ENCODE results near the gene SYT14.
"Not testable (repeated sequence)": the region's sequence is repeated elsewhere in the genome, so short reads cannot be mapped to it uniquely, and the experiment has no call there.

Gene SYT14

GRCh38 chr1:209937996-209938959, at the start of gene SYT14:
Gene SYT14, plus strand, starts transcription at chr1:209938217. Its CDS starts 48 bp downstream, at chr1:209938265.
- DNase-seq, result peak; percentile 85

DNA sequence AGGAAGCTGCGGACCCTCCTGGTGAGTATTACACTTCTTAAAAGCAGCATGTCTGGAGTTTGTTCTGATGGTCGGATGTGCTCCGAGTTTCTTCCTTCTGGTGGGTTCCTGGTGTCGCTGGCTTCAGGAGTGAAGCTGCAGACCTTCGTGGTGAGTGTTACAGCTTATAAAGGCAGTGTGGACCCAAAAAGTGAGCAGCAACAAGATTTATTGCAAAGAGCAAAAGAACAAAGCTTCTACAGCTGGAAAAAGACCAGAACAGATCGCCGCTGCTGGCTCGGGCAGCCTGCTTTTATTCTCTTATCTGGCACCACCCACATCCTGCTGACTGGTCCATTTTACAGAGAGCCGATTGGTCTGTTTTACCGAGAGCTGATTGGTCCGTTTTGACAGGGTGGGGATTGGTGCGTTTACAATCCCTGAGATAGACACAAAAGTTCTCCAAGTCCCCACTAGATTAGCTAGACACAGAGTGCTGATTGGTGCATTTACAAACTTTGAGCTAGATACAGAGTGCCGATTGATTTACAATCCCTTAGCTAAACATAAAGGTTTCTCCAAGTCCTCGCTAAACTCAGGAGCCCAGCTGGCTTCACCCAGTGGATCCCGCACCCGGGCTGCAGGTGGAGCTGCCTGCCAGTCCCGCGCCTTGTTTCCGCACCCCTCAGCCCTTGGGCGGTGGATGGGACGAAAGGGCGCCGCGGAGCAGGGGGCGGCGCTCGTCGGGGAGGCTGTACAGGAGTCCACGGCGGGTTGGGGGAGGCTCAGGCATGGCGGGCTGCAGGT, 49.5 kb upstream of the SYT14 start:
- DNase-seq, result not testable (repeated sequence)

GRCh38 chr1:209889077-209889418, 49.0 kb upstream of the SYT14 start:
- DNase-seq, result no peak

- DNase-seq, result no peak
These were observed 47.2 kb upstream of the SYT14 start for GRCh38 chr1:209890641-209891330.

- no peak for DNase-seq
These were observed 44.3 kb upstream of the SYT14 start for GRCh38 chr1:209893751-209894150.

GRCh38 chr1:209895709-209896108, 42.3 kb upstream of the SYT14 start:
- no peak for DNase-seq

DNA sequence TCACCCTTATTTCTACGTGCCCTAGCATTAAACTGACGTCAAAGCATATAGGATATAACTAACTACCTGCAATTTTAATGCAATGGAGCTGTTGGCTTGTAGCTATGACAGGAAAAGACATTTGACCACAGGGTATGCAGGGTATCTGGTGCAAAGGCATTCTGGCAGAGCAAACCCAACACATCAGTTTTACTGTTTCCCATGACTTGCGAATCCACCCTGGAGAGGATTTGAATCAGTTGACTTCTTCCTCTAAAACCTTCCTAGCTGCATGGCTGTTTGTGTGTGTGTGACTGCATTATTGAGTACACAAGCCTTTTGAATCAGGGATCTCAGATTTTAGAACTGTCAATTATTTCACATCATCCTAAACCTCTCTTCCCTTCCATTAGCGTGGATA, 41.7 kb upstream of the SYT14 start:
- no peak for DNase-seq

- DNase-seq, result not testable (repeated sequence)
These were observed 39.7 kb upstream of the SYT14 start for GRCh38 chr1:209898271-209898670.

DNA sequence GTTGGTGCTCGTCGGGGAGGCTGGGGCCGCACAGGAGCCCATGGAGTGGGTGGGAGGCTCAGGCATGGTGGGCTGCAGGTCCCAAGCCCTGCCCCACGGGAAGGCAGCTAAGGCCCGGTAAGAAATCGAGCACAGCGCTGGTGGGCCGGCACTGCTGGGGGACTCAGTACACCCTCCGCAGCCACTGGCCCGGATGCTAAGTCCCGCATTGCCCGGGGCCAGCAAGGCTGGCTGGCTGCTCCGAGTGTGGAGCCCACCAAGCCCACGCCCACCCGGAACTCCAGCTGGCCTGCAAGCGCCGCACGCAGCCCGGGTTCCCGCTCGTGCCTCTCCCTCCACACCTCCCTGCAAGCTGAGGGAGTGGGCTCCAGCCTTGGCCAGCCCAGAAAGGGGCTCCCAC, 39.2 kb upstream of the SYT14 start:
- DNase-seq, result not testable (repeated sequence)

GRCh38 chr1:209899948-209900347, 38.1 kb upstream of the SYT14 start:
- DNase-seq, result no peak

DNA sequence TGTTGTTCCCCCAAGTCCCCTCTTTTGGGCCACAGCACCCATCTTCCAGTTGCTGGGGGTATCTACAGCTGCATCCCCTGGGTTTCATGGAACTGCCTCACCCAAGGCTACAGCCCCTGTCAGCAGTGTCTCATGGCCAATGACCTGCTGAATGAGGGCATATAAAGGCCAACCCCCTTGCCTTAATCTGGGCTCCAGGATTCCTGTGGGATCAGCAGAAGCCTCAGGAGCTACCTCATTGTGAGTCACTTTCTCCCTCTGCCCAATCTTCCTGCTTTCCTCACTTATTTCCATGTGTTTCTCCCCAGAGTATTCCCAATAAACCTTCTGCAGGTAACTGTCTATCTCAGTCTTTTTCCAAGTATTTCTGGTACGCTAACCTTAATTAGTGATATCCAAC, 37.3 kb upstream of the SYT14 start:
- DNase-seq, result no peak

GRCh38 chr1:209901211-209901610, 36.8 kb upstream of the SYT14 start:
- no peak for DNase-seq

DNA sequence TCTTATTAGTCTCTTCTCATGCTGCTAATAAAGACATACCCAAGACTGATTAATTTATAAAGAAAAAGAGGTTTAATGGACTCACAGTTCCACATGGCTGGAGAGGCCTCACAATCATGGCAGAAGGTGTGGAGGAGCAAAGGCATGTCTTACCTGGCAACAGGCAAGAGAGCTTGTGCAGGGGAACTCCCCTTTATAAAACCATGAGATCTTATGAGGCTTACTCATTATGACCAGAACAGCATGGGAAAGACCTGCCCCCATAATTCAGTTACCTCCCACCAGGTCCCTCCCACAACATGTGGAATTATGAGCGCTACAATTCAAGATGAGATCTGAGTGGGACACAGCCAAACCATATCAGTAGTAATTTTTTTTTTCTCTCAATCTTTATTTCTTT, 33.2 kb upstream of the SYT14 start:
- not testable (repeated sequence) for DNase-seq

DNA sequence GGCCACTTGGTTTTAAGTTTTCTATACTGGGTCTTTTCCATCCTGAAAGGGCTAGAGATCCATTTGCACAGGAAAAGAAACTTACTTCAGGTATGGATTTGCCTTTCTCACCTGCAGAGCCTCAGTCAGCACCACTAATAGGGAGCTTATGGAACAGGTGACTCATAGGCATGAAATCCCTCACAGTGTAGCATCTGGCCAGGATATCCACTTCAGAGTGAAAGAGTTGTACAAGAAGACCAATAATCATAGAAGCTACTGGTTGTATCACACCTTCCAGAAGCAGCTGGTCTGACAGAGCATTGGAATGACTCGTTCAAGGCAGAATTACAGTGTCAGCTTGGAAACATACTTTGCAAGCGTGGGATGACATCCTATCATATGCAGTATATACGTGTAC, 26.3 kb upstream of the SYT14 start:
- DNase-seq, result no peak

DNA sequence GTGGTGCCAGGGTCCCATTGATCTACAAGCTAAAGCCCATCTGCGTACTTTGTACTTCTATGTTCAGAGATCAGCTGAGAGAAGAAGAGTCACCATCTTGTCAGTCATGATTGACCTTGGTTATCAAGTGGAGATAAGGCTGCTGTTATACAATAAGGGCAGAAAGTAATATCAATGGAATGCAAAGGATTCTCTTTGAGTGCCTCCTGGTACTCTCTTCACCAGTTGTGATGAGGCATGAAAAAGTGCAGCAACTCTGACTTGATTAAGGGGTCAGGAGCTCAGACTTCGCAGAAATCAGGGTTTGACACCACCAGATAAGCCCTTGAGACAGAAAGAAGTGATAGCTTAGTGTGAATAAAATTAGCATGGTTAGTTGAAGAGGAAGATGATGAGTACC, 25.7 kb upstream of the SYT14 start:
- no peak for DNase-seq

GRCh38 chr1:209919637-209920036, 18.4 kb upstream of the SYT14 start:
- DNase-seq, result not testable (repeated sequence)

DNA sequence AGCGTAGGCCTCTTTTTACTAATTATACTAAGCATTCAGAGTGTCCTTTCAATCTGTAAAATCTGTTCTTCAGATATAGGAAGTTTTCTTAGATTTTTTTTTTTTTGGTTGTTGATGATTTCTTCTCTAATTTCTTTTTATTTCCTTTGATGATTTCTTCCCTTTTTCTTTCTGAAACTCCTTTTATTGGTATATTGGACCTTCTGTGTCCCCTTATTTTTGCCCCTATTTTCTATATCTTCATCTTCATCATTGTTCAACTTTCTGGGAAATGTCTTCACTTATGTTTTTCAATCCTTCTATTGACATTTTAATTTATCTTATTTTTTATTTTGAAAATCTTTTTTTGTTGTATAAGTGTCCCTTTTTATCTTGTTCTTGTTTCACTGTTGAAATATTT, 17.2 kb upstream of the SYT14 start:
- no peak for DNase-seq

DNA sequence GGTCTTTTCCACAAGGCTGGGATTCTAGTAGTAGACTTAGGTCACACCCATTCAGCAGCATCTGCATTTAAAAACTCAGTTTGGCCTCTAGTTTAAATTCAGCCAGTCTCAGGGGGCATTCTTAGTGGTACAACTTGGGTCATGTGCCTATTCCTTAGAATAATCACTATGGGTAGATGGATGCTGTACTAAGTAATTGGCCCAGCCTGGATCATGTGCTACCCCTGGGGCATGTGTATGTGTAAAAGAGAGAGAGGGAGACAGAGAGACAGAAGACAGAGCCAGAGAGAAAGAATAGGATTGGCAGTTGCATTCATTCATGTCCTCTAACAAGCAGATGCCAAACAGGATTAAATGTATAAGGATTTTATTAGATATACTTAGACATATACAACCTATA, 13.6 kb upstream of the SYT14 start:
- no peak for DNase-seq

- peak; percentile 75 for DNase-seq
These were observed 12.0 kb upstream of the SYT14 start for GRCh38 chr1:209926045-209926444.

- no peak for DNase-seq
These were observed 10.6 kb upstream of the SYT14 start for GRCh38 chr1:209927466-209927865.

GRCh38 chr1:209929751-209930150, 8.3 kb upstream of the SYT14 start:
- no peak for DNase-seq

DNA sequence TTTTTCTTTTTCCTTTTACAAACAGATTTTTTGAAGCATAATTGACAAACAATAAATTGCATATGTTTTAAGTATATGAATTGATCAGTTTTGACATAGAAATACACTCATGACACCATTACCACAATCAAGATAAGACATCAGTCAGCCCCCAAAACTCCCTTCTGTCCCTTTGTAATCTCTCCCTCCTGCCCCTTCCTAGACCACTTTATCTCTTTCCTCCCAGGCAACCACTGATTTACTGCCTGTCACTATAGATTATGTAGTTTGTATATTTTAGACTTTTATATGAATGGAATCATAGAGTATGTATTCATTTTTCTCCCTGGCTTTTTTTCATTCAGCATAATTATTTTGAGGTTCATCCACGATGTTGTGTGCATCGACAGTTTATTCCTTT, 6.9 kb upstream of the SYT14 start:
- DNase-seq, result no peak

GRCh38 chr1:209936125-209936524, 1.9 kb upstream of the SYT14 start:
- DNase-seq, result peak; percentile 27

Data from NCI-H2227 treated with DMSO at 0.1 percent for 48 hours (cell line).